AG10803 (cell line): ENCODE measurements around the gene DEFB125.
A peak's percentile ranks its signal among the peaks of the same experiment; 100 is the strongest.

Experiments used
- DNase-seq: peaks from one replicate; pipeline ENCODE4 v3.0.0; 2010; ENCODE audit warnings: low read depth
- H3K4me3 ChIP-seq: 2 replicates; pipeline ENCODE4 v1.5.1; 2011; ENCODE audit warnings: mild to moderate bottlenecking, low read length, control low read depth
- TF ChIP-seq, protein P1 (sequence below): conservative IDR thresholded peaks from 2 replicates; pipeline ENCODE4 v1.5.1; 2011; ENCODE audit warnings: mild to moderate bottlenecking, low read length, control low read depth, inconsistent platforms

Gene DEFB125, protein sequence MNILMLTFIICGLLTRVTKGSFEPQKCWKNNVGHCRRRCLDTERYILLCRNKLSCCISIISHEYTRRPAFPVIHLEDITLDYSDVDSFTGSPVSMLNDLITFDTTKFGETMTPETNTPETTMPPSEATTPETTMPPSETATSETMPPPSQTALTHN

GRCh38 chr20:87401-87800 is at the start of gene DEFB125:
TSS of gene DEFB125 (plus strand) at chr20:87672. CDS start at chr20:87710, 38 bp downstream.
- no peak for DNase-seq
- no peak within 1 kb of the TSS for H3K4me3 ChIP-seq
- TF ChIP-seq, protein P1, sequence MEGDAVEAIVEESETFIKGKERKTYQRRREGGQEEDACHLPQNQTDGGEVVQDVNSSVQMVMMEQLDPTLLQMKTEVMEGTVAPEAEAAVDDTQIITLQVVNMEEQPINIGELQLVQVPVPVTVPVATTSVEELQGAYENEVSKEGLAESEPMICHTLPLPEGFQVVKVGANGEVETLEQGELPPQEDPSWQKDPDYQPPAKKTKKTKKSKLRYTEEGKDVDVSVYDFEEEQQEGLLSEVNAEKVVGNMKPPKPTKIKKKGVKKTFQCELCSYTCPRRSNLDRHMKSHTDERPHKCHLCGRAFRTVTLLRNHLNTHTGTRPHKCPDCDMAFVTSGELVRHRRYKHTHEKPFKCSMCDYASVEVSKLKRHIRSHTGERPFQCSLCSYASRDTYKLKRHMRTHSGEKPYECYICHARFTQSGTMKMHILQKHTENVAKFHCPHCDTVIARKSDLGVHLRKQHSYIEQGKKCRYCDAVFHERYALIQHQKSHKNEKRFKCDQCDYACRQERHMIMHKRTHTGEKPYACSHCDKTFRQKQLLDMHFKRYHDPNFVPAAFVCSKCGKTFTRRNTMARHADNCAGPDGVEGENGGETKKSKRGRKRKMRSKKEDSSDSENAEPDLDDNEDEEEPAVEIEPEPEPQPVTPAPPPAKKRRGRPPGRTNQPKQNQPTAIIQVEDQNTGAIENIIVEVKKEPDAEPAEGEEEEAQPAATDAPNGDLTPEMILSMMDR, result no peak

GRCh38 chr20:60035-60918 is 27.2 kb upstream of the DEFB125 start:
- no peak overlapping the region for H3K4me3 ChIP-seq
- peak; percentile 17 for DNase-seq
- TF ChIP-seq, protein P1, result no peak

- DNase-seq, result no peak
- TF ChIP-seq, protein P1, result no peak
- H3K4me3 ChIP-seq, result no peak overlapping the region
Observed at GRCh38 chr20:61230-61629, 26.2 kb upstream of the DEFB125 start.

GRCh38 chr20:61757-62156 is 25.7 kb upstream of the DEFB125 start:
- DNase-seq, result no peak
- no peak overlapping the region for H3K4me3 ChIP-seq
- TF ChIP-seq, protein P1, result no peak

GRCh38 chr20:62487-62886 is 25.0 kb upstream of the DEFB125 start:
- no peak for DNase-seq
- TF ChIP-seq, protein P1, result no peak
- no peak overlapping the region for H3K4me3 ChIP-seq

DNA sequence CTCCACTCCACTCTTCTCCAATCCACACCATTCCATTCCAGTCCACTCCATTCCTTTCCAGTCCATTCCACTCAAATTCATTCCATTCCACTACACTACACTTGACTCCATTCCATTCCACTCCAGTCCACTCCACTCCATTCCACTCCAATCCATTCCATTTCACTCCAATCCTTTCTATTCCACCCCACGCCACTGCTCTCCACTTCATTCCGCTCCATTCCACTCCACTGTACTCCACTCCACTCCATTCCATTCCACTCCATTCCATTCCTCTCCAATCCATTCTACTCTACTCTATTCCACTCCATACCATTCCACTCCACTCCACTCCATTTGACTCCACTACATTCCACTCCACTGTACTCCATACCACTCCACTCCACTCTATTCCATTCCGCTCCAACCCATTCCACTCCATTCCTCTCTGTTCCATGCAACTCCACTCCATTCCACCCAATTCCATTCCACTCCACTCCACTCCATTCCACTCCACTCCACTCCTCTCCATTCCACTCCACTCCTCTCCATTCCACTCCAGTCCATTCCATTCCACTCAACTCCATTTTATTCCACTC is 23.4 kb upstream of the DEFB125 start:
- TF ChIP-seq, protein P1, result no peak
- no peak overlapping the region for H3K4me3 ChIP-seq

More for the DNA sequence above, 23.4 kb upstream of the DEFB125 start:
- no peak for DNase-seq
